ENCODE measurements around the gene GXYLT2. TPM values are rescaled to one million over a fixed set of nuclear protein-coding genes. Genes with fewer than 3 reads are reported as not detected.

Gene GXYLT2
- total RNA-seq, 2 donors from 2014 or later = 7.7 to 20.9 TPM

GRCh38 chr3:72942427-72942826 is 54.6 kb downstream of the GXYLT2 start:
- no peak overlapping the region for H3K27ac ChIP-seq
- no peak overlapping the region for H3K4me3 ChIP-seq
- DNase-seq (ENCODE audit: low spot score) = no peak
- H3K36me3 ChIP-seq = no peaks in the 10 kb centered on the region
- intact Hi-C loops (cut with DNase I) = loop anchor here (2.0 to 5.0 kb wide), 2 partner anchors 95 to 110 kb away; partner anchors contain the start of gene SHQ1
- H3K27me3 ChIP-seq (replicated peaks; ENCODE audit: insufficient read depth) = no peaks in the 10 kb centered on the region
- 37% methylated on average over 5 of the region's 5 CpGs for WGBS
- H3K9me3 ChIP-seq = no peaks in the 10 kb centered on the region
- H3K4me1 ChIP-seq (replicated peaks) = no peaks in the 10 kb centered on the region
- no peak for TF ChIP-seq POLR2A (IDR thresholded peaks at IDR 0.05)
- TF ChIP-seq POLR2AphosphoS5 (IDR thresholded peaks at IDR 0.05) = no peak
- TF ChIP-seq CTCF (IDR thresholded peaks at IDR 0.05) = no peak

- no peak for DNase-seq (ENCODE audit: low spot score)
- Histone ChIP-seq H3K4me1 (replicated peaks) (no peaks in the 10 kb centered on the region), H3K27me3 (replicated peaks; ENCODE audit: insufficient read depth) (no peaks in the 10 kb centered on the region), H3K36me3 (no peaks in the 10 kb centered on the region), H3K27ac (no peak overlapping the region), H3K9me3 (no peaks in the 10 kb centered on the region), H3K4me3 (no peak overlapping the region)
- TF ChIP-seq POLR2AphosphoS5 (IDR thresholded peaks at IDR 0.05) (no peak), POLR2A (IDR thresholded peaks at IDR 0.05) (no peak), CTCF (IDR thresholded peaks at IDR 0.05) (no peak)
- 97% methylated on average over 7 of the region's 7 CpGs for WGBS
- intact Hi-C loops (cut with DNase I) = loop anchor here (5.0 kb wide), 1 partner anchor 97 kb away; the partner anchor contains the start of gene SHQ1
These were observed 56.9 kb downstream of the GXYLT2 start for GRCh38 chr3:72944696-72945095.

GRCh38 chr3:72947715-72948490 is 60.1 kb downstream of the GXYLT2 start:
- 85% methylated on average over 8 of the region's 8 CpGs for WGBS
- no peaks in the 10 kb centered on the region for H3K9me3 ChIP-seq
- no peaks in the 10 kb centered on the region for H3K27me3 ChIP-seq (replicated peaks; ENCODE audit: insufficient read depth)
- no peak overlapping the region for H3K27ac ChIP-seq
- no peaks in the 10 kb centered on the region for H3K4me1 ChIP-seq (replicated peaks)
- no peak for TF ChIP-seq CTCF (IDR thresholded peaks at IDR 0.05)
- no peak for TF ChIP-seq POLR2AphosphoS5 (IDR thresholded peaks at IDR 0.05)
- no peak for TF ChIP-seq POLR2A (IDR thresholded peaks at IDR 0.05)
- no peaks in the 10 kb centered on the region for H3K36me3 ChIP-seq
- DNase-seq (ENCODE audit: low spot score) = no peak
- intact Hi-C loops (cut with DNase I) = no loop called here
- no peak overlapping the region for H3K4me3 ChIP-seq

GRCh38 chr3:72949016-72949415 is 61.2 kb downstream of the GXYLT2 start:
- no peak for DNase-seq (ENCODE audit: low spot score)
- TF ChIP-seq CTCF (IDR thresholded peaks at IDR 0.05) (no peak), POLR2A (IDR thresholded peaks at IDR 0.05) (no peak), POLR2AphosphoS5 (IDR thresholded peaks at IDR 0.05) (no peak)
- Histone ChIP-seq H3K4me3 (no peak overlapping the region), H3K4me1 (replicated peaks) (no peaks in the 10 kb centered on the region), H3K9me3 (no peaks in the 10 kb centered on the region), H3K27me3 (replicated peaks; ENCODE audit: insufficient read depth) (no peaks in the 10 kb centered on the region), H3K36me3 (no peaks in the 10 kb centered on the region), H3K27ac (no peak overlapping the region)
- intact Hi-C loops (cut with DNase I) = no loop called here
- 90% methylated on average over 4 of the region's 4 CpGs for WGBS

- intact Hi-C loops (cut with DNase I) = no loop called here
- DNase-seq (ENCODE audit: low spot score) = no peak
- TF ChIP-seq POLR2A (IDR thresholded peaks at IDR 0.05) = no peak
- no peak for TF ChIP-seq POLR2AphosphoS5 (IDR thresholded peaks at IDR 0.05)
- no peak for TF ChIP-seq CTCF (IDR thresholded peaks at IDR 0.05)
- WGBS = 95% methylated on average over 8 of the region's 8 CpGs
- H3K36me3 ChIP-seq = no peaks in the 10 kb centered on the region
- no peak overlapping the region for H3K27ac ChIP-seq
- H3K4me3 ChIP-seq = no peak overlapping the region
- no peaks in the 10 kb centered on the region for H3K27me3 ChIP-seq (replicated peaks; ENCODE audit: insufficient read depth)
- H3K4me1 ChIP-seq (replicated peaks) = no peaks in the 10 kb centered on the region
- no peaks in the 10 kb centered on the region for H3K9me3 ChIP-seq
These were observed 62.5 kb downstream of the GXYLT2 start for GRCh38 chr3:72950372-72950771.

Data from prostate gland (tissue), 2 donors.